Gastrocnemius medialis (tissue), 4 donors: Measurements from ENCODE around the gene CEP55.
"Not testable (repeated sequence)": the region's sequence is repeated elsewhere in the genome, so short reads cannot be mapped to it uniquely, and the experiment has no call there.

Experiments
- CTCF ChIP-seq, 5 experiments: fragments of 450-650 bp in 3 of 5; fragments of 200-600 bp in 2 of 5; sonication (generic) in 2 of 5; IDR thresholded peaks in 4 of 5; conservative IDR thresholded peaks in 1 of 5; 1 replicate in 4 of 5; 2 replicates in 1 of 5; pipeline ENCODE4 v1.5.1; 2016 to 2019; ENCODE audit warnings: antibody characterized with exemption in 5 of 5, mild to moderate bottlenecking in 3 of 5, moderate library complexity in 3 of 5
- POLR2A ChIP-seq, 2 donors: fragments of 450-650 bp; IDR thresholded peaks; one replicate each; pipeline ENCODE4 v1.6.1; 2017; ENCODE audit warnings: antibody characterized with exemption in 2 of 2, mild to moderate bottlenecking in 2 of 2, moderate library complexity in 2 of 2

DNA sequence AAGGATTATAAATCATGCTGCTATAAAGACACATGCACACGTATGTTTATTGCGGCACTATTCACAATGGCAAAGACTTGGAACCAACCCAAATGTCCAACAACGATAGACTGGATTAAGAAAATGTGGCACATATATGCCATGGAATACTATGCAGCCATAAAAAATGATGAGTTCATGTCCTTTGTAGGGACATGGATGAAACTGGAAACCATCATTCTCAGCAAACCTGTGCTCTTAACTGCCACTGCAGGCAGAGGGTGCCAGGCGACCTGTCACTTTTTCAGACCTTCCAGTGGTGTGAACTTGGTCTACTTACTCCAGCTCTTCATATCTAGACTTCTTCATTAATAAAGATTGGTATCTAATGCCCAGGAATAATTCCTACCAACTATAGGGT is 28.8 kb upstream of the CEP55 start:
- TF ChIP-seq CTCF (IDR thresholded peaks at IDR 0.05 in 4 of 5, conservative IDR thresholded peaks at IDR 0.05 in 1 of 5); POLR2A (IDR thresholded peaks at IDR 0.05): not testable (repeated sequence)
